Activated naive CD4-positive, alpha-beta T cell treated with anti-CD3 and anti-CD28 coated beads for 36 hours (primary cell): ENCODE data around the gene ARFGAP2. TPM values are rescaled to one million over a fixed set of nuclear protein-coding genes. Genes with fewer than 3 reads are reported as not detected.

Experiments used
- CTCF ChIA-PET: fragments of 350-600 bp; sonication (Branson Sonifier 250); formaldehyde crosslinking; loops from one replicate; lab custom pipeline; 2021; ENCODE audit warnings: antibody characterized with exemption; lab: Charles Lee
- DNase-seq: peaks from one replicate; pipeline ENCODE4 v3.0.0-alpha.2; 2020
- H3K27ac Mint-ChIP-seq: one replicate; pipeline ENCODE4 v1.8.0; 2021; ENCODE audit warnings: mild to moderate bottlenecking, mixed read lengths
- H3K27me3 Mint-ChIP-seq: one replicate; pipeline ENCODE4 v1.8.0; 2021; ENCODE audit warnings: low read depth, mixed read lengths
- H3K36me3 Mint-ChIP-seq: one replicate; pipeline ENCODE4 v1.8.0; 2021; ENCODE audit warnings: low read depth, mixed read lengths
- H3K4me1 Mint-ChIP-seq: one replicate; pipeline ENCODE4 v1.8.0; 2021; ENCODE audit warnings: low read depth, mixed read lengths
- H3K4me3 Mint-ChIP-seq: one replicate; pipeline ENCODE4 v1.8.0; 2021; ENCODE audit warnings: mild to moderate bottlenecking, moderate library complexity, mixed read lengths
- H3K9me3 Mint-ChIP-seq: one replicate; pipeline ENCODE4 v1.8.0; 2021; ENCODE audit warnings: mixed read lengths
- intact Hi-C: fragments of 100-400 bp; cut with micrococcal nuclease; formaldehyde crosslinking; loops from one replicate; pipeline ENCODE4 v1.15.1; 2023
- total RNA-seq, 2 experiments: library from RNA; stranded (reverse); gene quantifications; one replicate each; pipeline ENCODE4 v1.2.3, GENCODE V29; 2021

The ARFGAP2 gene
- total RNA-seq, 2 experiments from 2014 or later = 75.1 to 78.7 TPM

- Mint-ChIP-seq H3K4me3 (no peak overlapping the region), H3K36me3 (no peaks in the 10 kb centered on the region), H3K9me3 (no peaks in the 10 kb centered on the region), H3K27ac (no peak overlapping the region), H3K4me1 (peaks cover 29% of the 10 kb centered on the region), H3K27me3 (no peaks in the 10 kb centered on the region)
- intact Hi-C loops = loop anchor here (1.0 kb wide), 2 partner anchors 233 to 264 kb away; no protein-coding TSS in a partner anchor
- CTCF ChIA-PET = interaction anchor here (0.6 to 3.5 kb wide), 55 partner anchors 9 to 452 kb away, joined by 3 to 38 read pairs (median 4); partner anchors contain the start of genes ARFGAP2, LRP4 and ZNF408
- DNase-seq = peak; percentile 72
Measured at GRCh38 chr11:47152953-47153950, 23.4 kb downstream of the ARFGAP2 start.

GRCh38 chr11:47152126-47152952 lies 24.3 kb downstream of the ARFGAP2 start:
- Mint-ChIP-seq H3K27ac (no peak overlapping the region), H3K27me3 (no peaks in the 10 kb centered on the region), H3K36me3 (no peaks in the 10 kb centered on the region), H3K4me3 (no peak overlapping the region), H3K4me1 (peaks cover 29% of the 10 kb centered on the region), H3K9me3 (no peaks in the 10 kb centered on the region)
- intact Hi-C loops = no loop called here
- DNase-seq = no peak
- CTCF ChIA-PET = interaction anchor here (0.9 to 3.5 kb wide), 47 partner anchors 9 to 451 kb away, joined by 3 to 38 read pairs (median 4); partner anchors contain the start of genes ARFGAP2, LRP4 and ZNF408

- no peaks in the 10 kb centered on the region for H3K27me3 Mint-ChIP-seq
- no peak for DNase-seq
- H3K27ac Mint-ChIP-seq = no peak overlapping the region
- intact Hi-C loops = no loop called here
- CTCF ChIA-PET = interaction anchor here (0.6 to 1.0 kb wide), 2 partner anchors 59 to 229 kb away, joined by 3 read pairs; no protein-coding TSS in a partner anchor
- H3K36me3 Mint-ChIP-seq = no peaks in the 10 kb centered on the region
- H3K9me3 Mint-ChIP-seq = no peaks in the 10 kb centered on the region
- no peak overlapping the region for H3K4me3 Mint-ChIP-seq
- H3K4me1 Mint-ChIP-seq = peaks cover 19% of the 10 kb centered on the region
Measured at GRCh38 chr11:47149782-47150181, 26.9 kb downstream of the ARFGAP2 start.

GRCh38 chr11:47148903-47149531 lies 27.7 kb downstream of the ARFGAP2 start:
- H3K27me3 Mint-ChIP-seq = no peaks in the 10 kb centered on the region
- intact Hi-C loops = no loop called here
- H3K4me1 Mint-ChIP-seq = peaks cover 12% of the 10 kb centered on the region
- CTCF ChIA-PET = interaction anchor here (0.6 kb wide), 2 partner anchors 58 to 85 kb away, joined by 3 read pairs; no protein-coding TSS in a partner anchor
- no peak overlapping the region for H3K4me3 Mint-ChIP-seq
- no peak overlapping the region for H3K27ac Mint-ChIP-seq
- H3K36me3 Mint-ChIP-seq = no peaks in the 10 kb centered on the region
- no peak for DNase-seq
- no peaks in the 10 kb centered on the region for H3K9me3 Mint-ChIP-seq

GRCh38 chr11:47148270-47148669 lies 28.4 kb downstream of the ARFGAP2 start:
- H3K9me3 Mint-ChIP-seq = no peaks in the 10 kb centered on the region
- intact Hi-C loops = no loop called here
- no peak for DNase-seq
- H3K27ac Mint-ChIP-seq = no peak overlapping the region
- no peak overlapping the region for H3K4me3 Mint-ChIP-seq
- no peaks in the 10 kb centered on the region for H3K36me3 Mint-ChIP-seq
- CTCF ChIA-PET = no interaction called here
- no peaks in the 10 kb centered on the region for H3K27me3 Mint-ChIP-seq
- peaks cover 4% of the 10 kb centered on the region for H3K4me1 Mint-ChIP-seq

GRCh38 chr11:47147681-47148080 lies 29.0 kb downstream of the ARFGAP2 start:
- H3K27ac Mint-ChIP-seq = no peak overlapping the region
- H3K36me3 Mint-ChIP-seq = no peaks in the 10 kb centered on the region
- H3K4me1 Mint-ChIP-seq = no peaks in the 10 kb centered on the region
- no peak overlapping the region for H3K4me3 Mint-ChIP-seq
- no peaks in the 10 kb centered on the region for H3K27me3 Mint-ChIP-seq
- H3K9me3 Mint-ChIP-seq = no peaks in the 10 kb centered on the region
- no peak for DNase-seq
- intact Hi-C loops = no loop called here
- CTCF ChIA-PET = interaction anchor here (0.8 to 1.4 kb wide), 3 partner anchors 13 to 261 kb away, joined by 3 read pairs; no protein-coding TSS in a partner anchor

DNA sequence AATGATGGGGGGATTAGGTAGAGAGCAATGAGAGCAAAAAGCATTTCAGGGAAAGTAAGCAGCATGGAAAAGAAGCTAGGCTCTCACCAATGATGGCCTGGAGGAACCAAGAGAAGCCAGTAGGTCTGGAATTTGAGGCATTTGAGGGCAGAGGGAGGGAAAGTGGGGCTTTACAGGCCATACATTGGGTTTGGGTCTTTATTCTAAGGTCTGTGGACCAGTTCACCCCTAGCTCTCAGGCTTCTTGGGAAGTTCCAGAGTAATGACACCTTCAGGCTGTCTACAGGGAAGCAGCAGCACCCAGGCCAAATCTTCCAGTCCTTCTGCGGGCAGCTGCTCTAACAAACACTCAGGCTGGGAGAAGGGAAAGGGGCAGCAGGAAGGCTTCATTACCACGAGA lies 29.4 kb downstream of the ARFGAP2 start:
- no peak for DNase-seq
- intact Hi-C loops = no loop called here
- Mint-ChIP-seq H3K9me3 (no peaks in the 10 kb centered on the region), H3K36me3 (no peaks in the 10 kb centered on the region), H3K27ac (no peak overlapping the region), H3K4me3 (no peak overlapping the region), H3K27me3 (no peaks in the 10 kb centered on the region), H3K4me1 (no peaks in the 10 kb centered on the region)
- CTCF ChIA-PET = interaction anchor here (0.8 to 1.4 kb wide), 3 partner anchors 14 to 260 kb away, joined by 3 read pairs; no protein-coding TSS in a partner anchor

DNA sequence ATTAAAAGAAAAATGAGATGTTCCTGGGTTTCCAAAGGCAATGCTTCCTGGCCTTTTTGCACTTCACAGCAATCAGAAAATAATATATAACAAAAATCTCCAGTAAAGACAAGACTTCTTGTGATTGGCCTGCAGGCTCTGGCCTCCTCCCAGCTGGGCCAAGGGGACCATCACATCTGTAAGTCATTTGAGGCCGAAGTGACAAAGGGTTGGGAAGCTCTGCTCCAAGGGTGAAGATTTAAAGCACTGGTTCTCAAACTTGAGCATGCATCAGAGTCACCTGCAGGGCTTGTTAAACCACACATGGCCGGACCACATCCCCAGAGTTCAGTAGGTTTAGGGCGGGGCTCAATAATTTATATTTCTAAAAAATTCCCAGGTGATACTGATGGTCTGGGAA lies 32.1 kb downstream of the ARFGAP2 start:
- Mint-ChIP-seq H3K9me3 (no peaks in the 10 kb centered on the region), H3K27me3 (no peaks in the 10 kb centered on the region), H3K36me3 (no peaks in the 10 kb centered on the region), H3K27ac (no peak overlapping the region), H3K4me1 (no peaks in the 10 kb centered on the region), H3K4me3 (no peak overlapping the region)
- no peak for DNase-seq
- intact Hi-C loops = no loop called here
- CTCF ChIA-PET = no interaction called here

GRCh38 chr11:47143322-47143721 lies 33.4 kb downstream of the ARFGAP2 start:
- no peak overlapping the region for H3K27ac Mint-ChIP-seq
- H3K4me1 Mint-ChIP-seq = no peaks in the 10 kb centered on the region
- intact Hi-C loops = no loop called here
- CTCF ChIA-PET = interaction anchor here (1.1 to 1.3 kb wide), 2 partner anchors 9 kb away, joined by 3 to 4 read pairs; no protein-coding TSS in a partner anchor
- DNase-seq = no peak
- H3K27me3 Mint-ChIP-seq = no peaks in the 10 kb centered on the region
- H3K4me3 Mint-ChIP-seq = no peak overlapping the region
- H3K36me3 Mint-ChIP-seq = no peaks in the 10 kb centered on the region
- H3K9me3 Mint-ChIP-seq = no peaks in the 10 kb centered on the region

DNA sequence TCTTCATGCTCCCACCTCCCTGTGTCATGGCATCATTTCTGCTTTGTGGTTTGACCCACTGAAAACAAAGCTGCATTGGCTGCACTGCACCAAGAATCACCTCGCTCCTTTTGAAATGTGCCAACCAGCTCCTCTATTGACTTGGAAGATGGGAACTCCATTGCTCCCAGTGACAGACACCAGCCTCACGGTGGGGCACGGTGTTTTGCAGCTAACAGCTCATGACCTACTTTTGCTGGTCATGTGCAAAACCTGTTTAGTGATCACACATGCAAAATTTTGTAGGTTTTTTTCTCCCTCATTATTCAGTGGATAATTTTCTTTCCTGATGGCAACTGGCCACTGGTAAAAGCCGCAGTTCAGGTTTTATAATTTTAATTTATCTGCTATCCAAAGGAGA lies 36.8 kb downstream of the ARFGAP2 start:
- DNase-seq = no peak
- H3K27ac Mint-ChIP-seq = no peak overlapping the region
- intact Hi-C loops = no loop called here
- no peaks in the 10 kb centered on the region for H3K9me3 Mint-ChIP-seq
- H3K27me3 Mint-ChIP-seq = no peaks in the 10 kb centered on the region
- no peaks in the 10 kb centered on the region for H3K36me3 Mint-ChIP-seq
- CTCF ChIA-PET = interaction anchor here (0.6 kb wide), 2 partner anchors 289 to 591 kb away, joined by 3 to 5 read pairs; no protein-coding TSS in a partner anchor
- no peaks in the 10 kb centered on the region for H3K4me1 Mint-ChIP-seq
- H3K4me3 Mint-ChIP-seq = no peak overlapping the region

- Mint-ChIP-seq H3K36me3 (no peaks in the 10 kb centered on the region), H3K27ac (no peak overlapping the region), H3K4me1 (no peaks in the 10 kb centered on the region), H3K27me3 (no peaks in the 10 kb centered on the region), H3K9me3 (no peaks in the 10 kb centered on the region), H3K4me3 (no peak overlapping the region)
- intact Hi-C loops = no loop called here
- DNase-seq = no peak
- CTCF ChIA-PET = interaction anchor here (0.6 to 0.9 kb wide), 2 partner anchors 15 to 370 kb away, joined by 3 read pairs; no protein-coding TSS in a partner anchor
Measured at GRCh38 chr11:47137476-47137875, 39.2 kb downstream of the ARFGAP2 start.
